NCI-H526 (cell line): ENCODE results near the gene HIVEP3.

Experiments used
- DNase-seq, 2 experiments: peaks; one replicate each; lab custom pipeline; 2025; lab: John Stamatoyannopoulos, UW

HIVEP3 gene

GRCh38 chr1:41813226-41813625 is 105.5 kb downstream of the HIVEP3 start:
- DNase-seq = no peak

DNA sequence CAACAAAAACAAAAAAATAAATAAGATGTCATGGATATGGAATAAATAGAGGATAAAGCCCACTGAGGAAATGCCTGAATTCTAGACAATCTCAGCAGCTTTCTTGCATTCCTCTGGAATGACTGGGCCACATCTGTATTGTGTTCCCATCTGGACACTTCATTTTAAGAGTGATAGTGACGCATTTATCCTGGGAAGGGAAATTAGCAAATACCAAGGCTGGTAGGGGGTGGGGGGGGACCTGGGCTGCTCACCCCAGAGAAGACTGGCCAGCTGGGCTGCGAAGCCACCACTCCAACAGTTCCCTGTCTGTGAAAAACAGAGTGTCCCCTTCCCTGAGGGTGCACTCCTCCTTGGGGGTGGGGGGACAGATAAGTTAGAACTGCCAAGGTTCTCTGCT is 106.3 kb downstream of the HIVEP3 start:
- no peak for DNase-seq

GRCh38 chr1:41812051-41812450 is 106.7 kb downstream of the HIVEP3 start:
- peak; percentile 87 to 96 for DNase-seq

- DNase-seq = no peak
Observed at GRCh38 chr1:41811051-41811795, 107.5 kb downstream of the HIVEP3 start.

DNA sequence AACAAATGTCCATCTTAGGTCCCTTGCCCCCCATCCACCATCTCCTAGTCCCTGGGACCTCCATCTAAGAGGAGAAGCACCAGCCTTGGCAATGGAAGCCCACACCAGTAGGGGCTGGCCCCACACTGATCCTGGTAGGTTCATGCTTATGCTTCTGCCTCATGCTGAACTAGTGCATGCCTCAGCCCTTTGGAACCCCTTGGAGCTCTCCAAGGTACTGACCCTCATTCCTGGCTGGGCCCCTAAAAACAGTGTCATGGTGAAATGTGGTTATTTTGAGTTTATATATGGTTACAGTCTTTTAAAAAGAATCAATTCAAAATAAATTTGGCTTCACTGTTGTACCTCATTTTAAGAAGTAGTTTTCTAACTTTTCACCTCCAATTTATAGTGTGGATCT is 108.3 kb downstream of the HIVEP3 start:
- DNase-seq = no peak

DNA sequence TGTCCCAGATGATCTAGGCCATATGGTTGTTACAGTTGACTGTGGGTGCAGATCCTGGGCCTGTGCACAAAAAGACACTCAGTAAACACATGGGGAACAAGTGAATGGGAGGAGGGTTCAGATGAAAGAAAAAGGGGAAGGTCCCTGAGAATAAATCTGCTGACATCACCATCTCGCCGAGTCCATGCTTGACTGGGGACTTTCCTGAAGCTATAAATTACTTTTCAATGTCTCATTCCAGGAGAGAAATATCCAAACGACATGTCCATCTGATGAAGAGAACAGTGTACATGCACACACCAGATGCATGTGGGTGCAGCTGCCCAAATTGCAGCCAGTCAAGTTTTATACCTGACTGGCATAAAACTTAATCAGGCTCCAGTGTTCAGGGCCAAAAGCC is 109.0 kb downstream of the HIVEP3 start:
- no peak for DNase-seq

DNA sequence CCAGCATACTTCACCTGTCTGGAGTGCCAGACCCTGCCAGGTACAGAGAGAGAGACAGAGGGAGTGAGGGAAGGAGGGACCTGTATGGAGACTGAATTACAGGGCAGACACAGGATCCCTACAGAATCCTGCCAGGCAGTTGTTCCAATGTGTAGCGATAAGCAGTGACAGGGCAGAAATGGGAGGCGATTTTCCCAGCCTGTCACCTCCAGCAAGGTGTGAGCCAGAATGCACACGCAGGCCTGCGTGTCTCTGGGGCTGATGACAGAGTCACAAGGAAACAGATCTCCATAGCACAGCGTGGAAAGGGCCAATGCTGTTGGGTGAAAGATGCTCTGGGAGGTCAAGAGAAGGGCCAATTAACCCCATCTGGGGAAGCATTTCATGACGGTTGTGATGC is 111.3 kb downstream of the HIVEP3 start:
- DNase-seq = no peak

GRCh38 chr1:41806472-41807155 is 112.1 kb downstream of the HIVEP3 start:
- no peak for DNase-seq

DNA sequence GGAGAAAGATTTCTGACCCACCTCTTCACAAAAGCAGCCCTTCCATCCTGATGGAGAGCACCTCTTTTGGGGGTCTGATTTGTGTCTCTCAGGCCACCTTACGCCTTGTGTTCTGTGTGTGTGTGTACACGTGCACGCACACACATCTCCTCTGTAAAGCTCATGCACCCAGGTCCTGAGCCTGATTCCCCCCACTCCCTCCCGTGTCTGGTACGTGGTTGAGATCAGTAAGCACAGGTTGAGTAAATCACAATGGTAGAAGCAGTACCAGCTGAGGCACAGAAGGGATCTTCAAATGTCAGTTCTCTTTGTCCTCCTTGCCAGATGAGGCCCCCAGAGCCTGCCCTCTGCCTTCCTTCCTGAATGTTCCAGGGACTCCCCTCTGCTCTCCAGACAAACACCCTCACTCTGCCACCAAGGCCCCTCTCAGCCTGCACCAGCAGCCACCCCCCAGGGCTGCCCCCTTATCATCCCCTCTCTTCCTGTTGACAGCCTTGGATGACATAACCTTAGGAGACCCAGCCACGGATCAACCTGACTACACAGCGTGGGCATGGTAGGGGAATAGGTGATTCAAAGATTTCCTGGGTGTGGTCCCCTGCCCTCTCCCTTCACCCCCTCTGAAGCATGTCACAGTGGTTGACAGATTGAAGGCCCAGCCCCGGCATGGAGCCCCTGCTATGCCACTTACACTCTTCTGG is 112.8 kb downstream of the HIVEP3 start:
- DNase-seq = no peak

GRCh38 chr1:41804176-41804575 is 114.5 kb downstream of the HIVEP3 start:
- no peak for DNase-seq

- no peak for DNase-seq
Observed at GRCh38 chr1:41803656-41804055, 115.1 kb downstream of the HIVEP3 start.

DNA sequence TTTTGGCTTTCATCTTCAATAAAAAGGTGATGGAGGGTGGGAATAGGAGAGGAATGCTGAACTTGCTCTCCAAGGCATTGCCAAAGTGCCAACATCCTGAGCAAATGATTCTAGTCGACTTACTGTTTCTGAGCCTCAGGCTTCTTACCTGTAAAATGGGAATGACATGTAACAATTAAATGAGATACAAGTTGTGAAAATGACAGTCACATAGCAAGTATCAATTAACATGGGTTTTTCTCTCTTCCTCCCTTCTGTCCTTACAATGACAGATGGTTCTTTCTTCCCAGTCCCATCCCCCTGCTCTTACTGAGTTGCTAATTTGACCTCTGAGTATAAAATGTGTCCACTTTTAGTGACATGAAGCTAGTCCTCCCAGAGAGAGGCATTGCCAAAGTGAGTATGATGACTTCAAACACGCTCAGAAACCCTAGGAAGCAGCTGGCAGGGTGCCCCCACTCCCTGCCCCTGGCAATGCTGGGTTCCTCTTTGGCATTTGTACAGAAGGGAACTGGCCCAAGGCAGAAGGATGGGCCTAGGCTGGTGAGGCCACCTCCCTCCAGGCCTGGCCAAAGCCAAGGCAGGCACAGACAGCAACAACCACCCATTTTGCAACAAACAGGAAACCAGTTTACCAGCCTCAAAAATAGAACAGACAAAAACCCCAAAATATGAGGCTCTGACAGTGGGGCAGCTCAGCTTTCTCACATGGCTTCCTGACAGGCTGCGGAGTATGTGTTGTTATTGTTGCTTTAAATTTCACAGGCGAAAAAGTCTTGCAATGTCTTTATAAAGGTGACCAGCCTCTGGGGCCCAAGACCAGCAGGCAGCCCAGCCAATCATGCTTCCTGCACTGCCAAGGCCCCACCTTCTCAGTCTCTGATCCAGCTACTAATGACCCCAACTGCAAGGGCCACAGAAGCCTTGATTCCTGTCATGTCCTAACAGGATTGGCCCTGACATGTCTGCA is 115.9 kb downstream of the HIVEP3 start:
- no peak for DNase-seq

DNA sequence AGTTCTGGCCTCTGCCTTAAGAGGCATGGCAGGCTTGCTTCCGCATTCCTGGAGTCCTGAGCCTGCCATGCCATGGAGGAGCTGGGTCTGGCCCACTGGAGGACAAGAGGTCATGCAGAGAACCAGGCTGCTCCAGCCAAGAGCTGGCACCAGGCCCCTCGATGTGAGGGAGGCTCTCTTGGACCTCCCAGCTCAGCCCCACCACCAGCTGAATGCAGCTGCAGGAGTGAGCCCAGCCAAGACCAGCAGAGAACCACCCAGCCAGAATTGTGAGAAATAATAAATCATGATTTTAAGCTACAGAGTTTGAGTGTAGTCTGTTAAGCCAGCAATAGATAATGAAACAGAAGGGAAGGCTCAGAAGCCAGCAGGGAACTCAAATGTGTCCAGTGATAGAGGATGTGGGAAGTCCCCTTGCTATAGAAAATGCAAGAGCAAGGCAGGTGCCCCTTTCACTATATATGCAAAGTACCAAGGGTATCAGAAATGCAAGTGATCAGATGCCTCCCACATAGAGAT is 118.4 kb downstream of the HIVEP3 start:
- DNase-seq = peak in 1 of 2 experiments; percentile 20

GRCh38 chr1:41799723-41800122 is 119.0 kb downstream of the HIVEP3 start:
- DNase-seq = no peak

- no peak for DNase-seq
Observed at GRCh38 chr1:41799205-41799604, 119.5 kb downstream of the HIVEP3 start.

DNA sequence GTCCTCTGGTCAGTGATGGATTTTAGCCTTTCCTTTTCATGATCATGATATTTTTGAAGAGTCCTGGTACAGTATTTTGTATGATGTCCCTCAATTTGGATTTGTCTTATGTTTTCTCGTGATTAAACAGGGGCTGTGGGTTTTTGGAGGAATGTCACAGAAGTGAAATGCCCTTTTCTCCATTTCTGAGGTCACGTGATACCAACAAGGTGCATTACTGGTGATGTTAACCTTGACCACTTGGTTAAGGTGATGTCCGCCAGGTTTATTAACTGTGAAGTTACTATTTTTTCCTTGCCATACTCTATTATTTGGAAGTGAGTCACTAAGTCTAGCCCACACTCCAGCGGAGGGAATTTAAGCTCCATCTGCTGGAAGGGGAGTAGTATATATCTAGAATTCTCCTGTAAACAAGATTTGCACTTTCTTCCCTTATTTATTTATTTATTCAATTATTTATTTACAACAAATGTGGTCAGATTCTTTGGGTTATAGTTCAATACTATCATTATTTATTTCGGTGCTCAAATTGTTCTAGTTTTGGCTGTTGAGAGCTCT is 123.4 kb downstream of the HIVEP3 start:
- no peak for DNase-seq

DNA sequence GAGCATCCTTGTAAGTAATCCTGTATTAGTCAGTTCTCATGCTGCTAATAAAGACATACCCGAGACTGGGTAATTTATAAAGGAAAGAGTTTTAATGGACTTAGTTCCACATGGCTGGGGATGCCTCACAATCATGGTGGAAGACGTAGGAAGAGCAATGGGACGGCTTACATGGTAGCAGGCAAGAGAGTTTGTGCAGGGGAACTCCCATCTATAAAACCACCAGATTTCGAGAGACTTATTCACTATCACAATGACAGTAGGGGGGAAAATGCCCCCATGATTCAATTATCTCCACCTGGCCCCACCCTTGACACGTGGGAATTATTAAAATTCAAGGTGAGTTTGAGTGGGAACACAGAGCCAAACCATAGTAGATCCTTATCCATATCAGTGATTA is 124.7 kb downstream of the HIVEP3 start:
- DNase-seq = no peak

DNA sequence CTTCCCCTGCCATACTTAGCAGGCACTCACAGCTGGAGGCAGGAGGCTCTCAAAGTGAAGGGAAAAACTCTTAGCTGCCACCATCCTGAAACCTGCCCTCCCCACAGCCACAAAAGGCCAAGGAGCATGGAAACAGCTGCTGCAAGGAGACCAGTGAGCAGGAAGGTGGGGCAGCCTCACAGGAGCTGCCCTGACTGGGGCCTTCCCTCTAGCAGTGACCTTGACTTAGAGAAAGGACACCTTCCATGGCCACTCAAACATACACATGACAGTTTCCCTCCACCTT is 126.3 kb downstream of the HIVEP3 start:
- no peak for DNase-seq

DNA sequence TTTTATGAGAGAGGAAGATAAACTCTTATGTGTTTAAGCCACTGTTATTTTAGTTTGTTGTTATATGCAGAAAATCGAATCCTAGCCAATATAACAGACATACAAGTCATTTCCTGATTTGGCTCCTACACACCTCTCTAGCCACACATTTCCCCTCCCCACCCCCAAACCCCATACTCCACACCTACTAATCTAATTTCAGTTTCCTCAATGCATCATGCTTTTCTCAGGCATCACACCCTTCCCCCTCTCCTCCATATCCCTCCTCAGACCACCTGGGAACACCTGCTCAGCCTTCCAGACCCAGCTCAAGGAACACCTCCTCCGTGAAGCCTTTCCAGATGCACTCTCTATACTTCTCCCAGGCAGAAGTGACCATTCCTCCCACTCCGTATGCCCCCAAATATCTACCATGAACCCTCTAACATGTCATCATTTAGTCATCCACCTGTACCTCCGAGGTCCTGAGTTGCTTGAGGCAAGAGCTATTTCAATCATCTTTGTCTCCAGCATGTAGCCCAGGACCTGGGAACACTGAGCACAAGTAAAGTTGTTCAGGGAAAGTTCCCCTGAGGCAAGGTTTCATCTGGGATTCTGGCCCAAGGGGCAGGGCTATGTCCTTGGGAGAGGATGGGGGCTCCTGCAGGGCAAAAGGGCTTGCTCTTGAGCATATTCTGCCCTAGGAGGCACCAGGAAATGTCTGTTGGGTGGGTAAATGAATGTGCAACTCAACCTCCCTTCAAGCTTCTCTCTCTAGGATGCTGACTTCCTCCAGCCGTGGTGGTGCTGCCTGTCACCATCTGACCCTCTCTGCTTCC is 126.8 kb downstream of the HIVEP3 start:
- no peak for DNase-seq

GRCh38 chr1:41790351-41790750 is 128.4 kb downstream of the HIVEP3 start:
- no peak for DNase-seq
